DMS114 treated with DMSO at 0.1 percent for 48 hours (cell line): ENCODE data around the gene SLC39A11.
"Not testable (repeated sequence)": the region's sequence is repeated elsewhere in the genome, so short reads cannot be mapped to it uniquely, and the experiment has no call there.

Experiments
- DNase-seq: peaks from one replicate; lab custom pipeline; 2025; ENCODE audit not compliant: unreplicated experiment; lab: John Stamatoyannopoulos, UW

The SLC39A11 gene

DNA sequence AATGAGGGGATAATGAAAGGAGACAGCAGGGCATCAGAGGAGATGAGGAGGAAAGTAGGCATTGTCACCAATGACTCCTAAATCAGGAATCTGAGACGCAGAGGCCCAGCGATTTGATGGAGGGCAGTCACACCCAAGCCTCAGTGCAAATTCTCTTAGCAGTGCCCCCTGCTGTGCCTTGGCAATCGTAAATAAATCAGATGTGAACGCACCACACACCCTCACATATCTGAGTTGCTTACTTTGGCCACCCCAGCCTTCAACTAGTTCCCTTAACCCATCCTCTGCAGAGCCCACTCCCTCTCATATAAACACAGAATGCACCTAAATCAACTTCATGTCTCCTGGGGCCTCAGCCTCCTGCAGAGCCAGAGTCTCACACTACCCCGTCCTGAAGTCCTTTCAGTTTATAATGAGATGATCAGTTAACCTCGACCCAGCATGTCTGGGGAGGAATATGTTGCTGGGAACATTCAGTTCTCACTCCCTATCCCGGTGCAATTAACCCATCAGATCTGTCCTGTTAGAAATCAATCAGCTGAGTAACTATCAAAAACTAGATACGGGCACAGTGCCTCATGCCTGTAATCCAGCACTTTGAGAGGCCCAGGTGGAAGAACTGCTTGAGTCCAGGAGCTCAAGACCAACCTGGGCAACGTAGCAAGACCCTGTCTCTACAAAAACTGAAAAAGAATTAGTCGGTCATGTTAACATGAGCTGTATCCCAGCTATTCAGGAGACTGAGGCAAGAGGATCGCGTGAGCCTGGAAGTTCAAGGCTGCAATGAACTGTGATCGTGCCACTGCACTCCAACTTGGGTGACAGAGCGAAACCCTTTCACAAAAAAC lies 78.4 kb downstream of the SLC39A11 start:
- DNase-seq, result no peak

DNA sequence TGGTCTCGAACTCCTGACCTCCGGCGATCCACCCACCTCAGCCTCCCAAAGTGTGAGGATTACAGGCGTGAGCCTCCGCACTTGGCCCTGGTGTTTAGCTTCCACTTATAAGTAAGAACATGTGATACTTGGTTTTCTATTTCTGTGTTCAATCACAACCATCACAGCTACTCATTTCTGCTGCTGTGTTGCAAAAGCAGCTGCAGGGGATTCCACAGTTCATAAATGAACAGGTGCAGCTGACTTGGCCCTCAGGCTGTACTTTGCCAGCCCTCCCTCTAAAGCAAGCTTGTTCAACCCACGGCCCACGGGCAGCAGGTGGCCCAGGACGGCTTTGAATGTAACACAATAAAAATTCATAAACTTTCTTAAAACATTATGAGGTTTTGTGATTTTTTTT lies 79.2 kb downstream of the SLC39A11 start:
- DNase-seq, result no peak

DNA sequence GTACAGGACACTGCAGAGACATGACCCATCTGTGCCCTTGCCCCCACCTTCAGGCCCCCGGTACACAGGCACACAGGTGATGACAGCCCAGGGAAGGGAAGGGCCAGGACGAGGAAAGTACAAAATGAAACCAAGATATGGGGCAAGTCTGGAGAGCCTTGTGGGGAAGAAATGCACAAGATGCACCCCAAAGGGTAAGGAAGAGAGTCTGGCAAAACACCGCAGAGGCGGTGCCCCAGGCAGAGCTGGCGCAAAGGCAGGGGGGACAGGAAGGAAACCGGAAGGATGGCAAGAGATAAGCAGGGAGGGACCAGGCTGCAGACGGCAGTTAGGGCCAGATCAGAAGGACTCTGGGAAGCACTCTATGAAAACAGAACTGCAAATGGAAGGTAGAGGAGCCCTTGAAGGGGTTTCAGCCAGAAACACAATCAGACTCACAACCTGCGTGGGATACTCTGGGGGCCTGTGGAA lies 81.4 kb downstream of the SLC39A11 start:
- no peak for DNase-seq

DNA sequence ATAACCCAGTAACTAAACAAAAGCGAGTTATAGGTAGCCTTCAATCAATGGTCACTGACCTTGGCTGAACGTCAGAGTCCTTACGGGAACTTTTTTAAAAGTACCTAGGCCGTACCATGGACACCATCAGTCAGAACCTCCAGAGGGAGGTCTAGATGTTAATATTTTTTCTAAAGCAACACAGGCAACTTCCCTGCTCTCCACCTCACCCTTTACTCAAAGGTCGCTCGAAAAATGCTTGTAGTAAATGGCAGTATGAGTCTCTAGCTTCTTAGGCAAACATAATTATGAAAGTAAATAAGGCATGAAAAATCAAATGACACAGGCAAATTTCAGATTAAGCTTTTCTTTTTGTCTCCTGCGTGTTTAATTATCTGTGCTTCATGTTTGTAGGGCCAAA lies 82.1 kb downstream of the SLC39A11 start:
- DNase-seq, result no peak

DNA sequence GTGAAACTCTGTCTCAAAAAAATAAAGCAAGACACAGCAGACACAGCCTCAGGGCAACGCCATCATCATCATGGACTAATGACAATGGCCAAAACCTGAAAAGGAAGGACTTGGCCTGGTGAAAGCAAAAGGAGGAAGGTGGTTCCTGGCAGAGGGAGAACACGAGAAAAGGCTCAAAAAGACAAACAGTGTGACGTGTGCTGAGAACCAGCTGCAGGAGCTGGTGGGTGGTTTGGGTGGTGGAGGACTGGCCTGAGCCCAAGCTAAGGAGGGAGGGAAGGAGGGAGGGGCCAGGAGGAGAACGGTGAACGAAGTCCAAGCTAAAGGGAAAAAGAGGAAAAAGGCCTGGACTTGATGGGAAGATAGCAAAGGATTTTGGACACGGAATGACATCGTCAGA lies 85.1 kb downstream of the SLC39A11 start:
- no peak for DNase-seq

DNA sequence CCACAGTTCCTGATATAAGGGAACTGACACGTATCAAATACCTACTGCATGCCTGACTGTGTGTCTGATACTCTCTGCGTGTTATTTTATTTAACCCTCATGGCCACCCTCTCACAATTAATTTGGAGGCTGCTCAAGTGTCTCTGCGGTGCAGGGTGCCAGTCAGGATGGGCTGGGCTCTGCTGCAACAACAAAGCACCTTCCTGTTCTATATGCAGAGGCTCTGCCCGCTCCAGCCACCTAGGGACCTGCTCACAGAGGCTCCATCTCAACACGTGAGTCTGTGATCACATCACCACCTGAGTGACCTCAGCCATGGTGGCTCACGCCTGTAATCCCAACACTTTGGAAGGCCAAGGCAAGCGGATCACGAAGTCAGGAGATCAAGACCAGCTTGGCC lies 87.1 kb downstream of the SLC39A11 start:
- no peak for DNase-seq

DNA sequence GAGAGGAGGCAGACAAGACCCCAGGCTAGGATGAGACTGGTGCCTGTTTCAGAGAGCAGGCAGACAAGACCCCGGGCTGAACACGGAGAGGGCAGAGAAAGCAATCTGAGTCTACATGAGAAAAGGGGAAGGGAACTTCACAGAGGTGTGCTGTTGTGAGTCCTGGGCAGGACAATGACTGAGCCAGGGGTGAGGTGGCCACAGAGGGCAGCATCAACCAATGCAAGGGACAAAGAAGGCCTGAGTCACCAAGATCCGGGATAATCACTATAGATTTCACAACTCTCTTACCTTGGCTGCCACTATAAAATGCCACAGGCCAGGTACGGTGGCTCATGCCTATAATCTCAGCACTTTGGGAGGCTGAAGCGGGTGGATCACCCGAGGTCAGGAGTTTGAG lies 89.0 kb downstream of the SLC39A11 start:
- no peak for DNase-seq

DNA sequence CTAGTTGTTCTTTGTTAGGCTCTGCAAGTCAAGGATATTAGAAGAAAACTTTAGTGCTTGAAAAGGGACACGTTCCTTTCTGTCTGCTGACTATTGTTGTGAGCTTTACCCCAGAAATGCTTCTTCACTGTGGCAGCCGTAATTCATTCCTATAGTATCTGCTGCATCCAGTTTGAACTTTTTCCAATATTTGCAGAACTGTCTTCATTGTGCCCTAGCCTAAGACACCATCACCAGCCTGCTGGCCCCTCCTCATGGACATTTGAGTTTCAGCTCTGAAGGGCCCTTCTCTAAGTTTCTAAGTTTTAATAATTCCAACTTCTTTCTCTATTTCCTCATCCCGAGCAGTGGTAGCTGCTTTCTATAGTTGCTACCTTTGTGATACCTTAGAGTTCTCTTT lies 91.7 kb downstream of the SLC39A11 start:
- no peak for DNase-seq

DNA sequence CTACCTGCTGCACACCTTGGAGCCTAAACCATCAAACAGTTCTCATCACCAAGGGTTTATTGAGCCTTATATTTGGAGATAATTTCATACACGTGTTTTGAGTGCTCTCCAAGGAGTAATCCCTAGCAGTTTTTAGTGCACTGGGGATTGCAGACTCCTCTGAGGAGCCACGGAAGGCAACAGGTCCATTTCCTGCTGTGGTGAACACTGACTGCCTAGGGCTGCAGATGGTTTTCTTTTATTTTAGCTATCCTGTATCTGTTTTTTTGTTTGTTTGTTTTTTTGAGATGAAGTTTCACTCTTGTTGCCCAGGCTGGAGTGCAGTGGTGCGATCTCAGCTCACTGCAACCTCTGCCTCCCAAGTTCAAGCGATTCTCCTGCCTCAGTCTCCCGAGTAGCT lies 93.0 kb downstream of the SLC39A11 start:
- not testable (repeated sequence) for DNase-seq

DNA sequence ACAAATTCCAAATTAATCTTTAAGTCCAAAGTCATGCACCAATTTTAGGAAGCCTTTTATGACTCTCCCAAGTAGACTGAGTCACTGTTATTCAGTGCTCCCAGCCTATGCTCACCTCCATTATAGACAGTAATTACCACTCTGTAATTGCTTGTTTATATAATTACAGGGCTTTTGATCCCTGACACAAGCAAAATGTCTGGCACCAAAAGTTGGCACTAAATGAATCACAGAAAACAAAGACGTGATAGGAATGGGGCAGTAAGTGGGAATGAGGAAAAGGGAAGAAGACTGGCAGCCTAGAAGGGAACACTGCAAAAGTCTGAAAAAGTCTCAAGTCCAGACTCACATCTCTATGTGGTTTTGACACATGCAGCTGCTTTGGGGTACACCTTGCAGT lies 94.1 kb downstream of the SLC39A11 start:
- no peak for DNase-seq

DNA sequence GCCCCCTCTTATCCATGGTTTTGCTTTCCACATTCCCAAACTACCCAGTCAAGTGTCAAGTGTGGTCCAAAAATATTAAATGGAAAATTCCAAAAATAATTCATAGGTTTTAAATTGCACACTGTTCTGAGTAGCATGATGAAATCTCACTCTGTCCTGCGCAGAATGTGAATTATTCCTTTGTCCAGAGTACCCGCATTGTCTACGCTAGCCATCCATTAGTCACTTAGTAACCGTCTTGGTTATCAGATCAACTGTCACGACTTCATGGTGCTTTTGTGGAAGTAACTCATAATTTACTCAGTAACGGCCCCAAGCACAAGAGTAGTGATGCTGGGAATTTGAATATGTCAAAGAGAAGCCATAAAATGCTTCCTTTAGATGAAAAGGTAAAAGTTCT lies 94.9 kb downstream of the SLC39A11 start:
- no peak for DNase-seq

DNA sequence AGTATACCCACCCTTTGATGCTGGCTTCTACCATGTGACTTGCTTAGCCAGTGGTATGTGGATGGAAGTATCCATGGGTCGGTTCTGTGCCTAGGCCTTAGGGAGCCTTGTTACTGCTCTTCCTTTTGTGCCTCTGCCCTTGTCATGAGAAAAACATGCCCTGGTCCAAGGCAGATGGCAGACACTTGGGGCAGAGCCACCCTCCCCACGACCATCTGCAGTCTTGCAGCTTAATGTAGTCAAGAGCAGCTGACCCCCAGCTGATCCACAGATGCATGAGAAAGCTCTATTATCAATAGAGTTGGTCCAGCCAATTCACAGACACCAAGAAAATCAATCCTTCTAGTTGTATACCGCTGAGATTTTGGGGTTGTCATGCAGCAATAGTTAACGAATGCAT lies 95.7 kb downstream of the SLC39A11 start:
- DNase-seq, result no peak

DNA sequence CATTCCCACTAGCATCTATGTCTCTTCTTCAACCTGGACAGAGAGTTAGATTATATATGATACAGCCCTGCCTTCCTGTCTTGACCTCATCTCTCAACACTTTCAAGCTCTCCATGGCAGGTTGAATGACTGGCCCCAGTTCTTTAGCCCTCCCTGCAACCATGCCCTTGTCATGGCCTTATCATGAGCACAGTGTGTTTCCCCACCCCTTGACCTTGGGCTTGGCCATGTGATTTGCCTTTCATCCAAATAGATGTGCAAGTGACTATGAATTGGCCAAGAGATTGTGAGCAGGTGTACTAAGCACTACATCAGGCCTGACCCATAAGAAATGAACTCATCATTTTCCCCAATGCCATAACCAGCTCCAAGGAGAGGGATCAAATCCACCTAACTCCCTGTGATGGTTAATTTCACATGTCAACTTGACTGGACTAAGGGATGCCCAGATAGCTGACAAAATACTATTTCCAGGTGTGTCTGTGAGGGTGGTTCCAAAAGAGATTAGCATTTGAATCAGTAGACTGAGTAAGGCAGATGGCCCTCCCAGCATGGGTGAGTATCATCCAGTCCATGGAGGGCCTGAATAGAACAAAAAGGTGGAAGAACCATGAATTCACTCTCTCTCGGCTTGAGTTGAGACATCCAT lies 97.4 kb downstream of the SLC39A11 start:
- DNase-seq, result no peak

DNA sequence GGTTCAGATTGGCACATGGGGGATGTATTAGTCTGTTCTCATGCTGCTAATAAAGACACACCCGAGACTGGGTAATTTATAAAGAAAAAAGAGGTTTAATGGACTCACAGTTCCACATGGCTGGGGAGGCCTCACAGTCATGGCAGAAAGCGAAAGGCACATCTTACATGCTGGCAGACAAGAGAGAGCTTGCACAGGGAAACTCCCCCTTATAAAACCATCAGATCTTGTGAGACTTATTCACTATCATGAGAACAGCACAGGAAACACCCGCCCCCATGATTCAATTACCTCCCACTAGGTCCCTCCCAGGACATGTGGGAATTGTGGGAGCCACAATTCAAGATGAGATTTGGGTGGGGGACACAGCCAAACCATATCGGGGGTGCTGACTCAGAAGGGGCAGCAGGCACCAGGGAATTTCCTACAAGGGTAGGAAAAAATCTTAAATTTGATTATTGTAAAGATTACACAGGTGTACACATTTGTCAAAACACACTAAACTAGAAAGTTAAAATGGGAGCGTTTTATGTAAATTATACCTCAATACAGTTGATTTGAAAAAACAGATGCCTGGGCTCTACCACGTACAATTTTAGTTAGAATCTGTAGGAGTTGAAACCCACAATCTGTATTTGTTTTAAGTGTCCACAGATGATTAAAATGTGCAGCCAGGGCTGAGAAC lies 99.6 kb downstream of the SLC39A11 start:
- DNase-seq, result not testable (repeated sequence)

DNA sequence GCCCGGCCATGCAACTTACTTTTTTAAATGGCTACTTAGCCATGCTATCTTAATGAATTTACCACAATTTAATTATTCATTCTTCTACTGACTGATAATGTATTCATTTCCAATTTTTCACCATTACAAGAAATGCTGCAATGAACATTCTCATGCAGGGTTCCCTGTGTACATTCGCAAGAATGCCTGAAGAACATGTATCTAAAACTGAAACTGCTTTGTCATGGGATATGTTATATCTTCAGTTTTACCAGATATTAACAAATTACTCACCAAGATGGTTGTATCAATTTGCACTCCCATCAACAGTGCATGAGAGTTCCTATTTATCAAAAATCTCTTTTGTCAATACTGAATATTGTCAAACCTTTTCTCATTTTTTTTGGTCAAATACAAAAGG lies 100.8 kb downstream of the SLC39A11 start:
- DNase-seq, result no peak

DNA sequence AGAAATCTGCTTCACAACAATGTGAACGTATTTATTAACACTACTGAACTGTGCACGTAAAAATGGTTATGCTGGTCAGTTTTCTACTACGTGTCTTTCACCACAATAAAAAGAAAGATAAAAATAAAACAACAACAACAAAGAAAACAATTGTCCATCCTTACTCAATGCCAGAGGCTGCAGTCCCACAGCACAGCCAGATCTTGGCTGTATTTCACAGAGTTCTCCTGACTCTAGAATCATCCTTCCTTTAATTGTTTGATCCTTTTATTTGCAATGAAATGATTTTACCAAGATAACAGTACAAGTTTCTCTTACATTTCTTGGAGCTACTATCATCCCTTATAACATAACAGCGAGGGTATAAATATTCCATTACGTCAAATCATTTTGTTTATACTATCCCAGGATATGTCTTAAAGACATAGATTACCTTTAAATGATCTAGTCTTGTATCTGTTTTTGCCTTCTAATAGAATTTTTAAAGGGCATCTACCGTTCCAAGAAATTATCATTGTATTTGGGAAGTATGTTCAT lies 103.3 kb downstream of the SLC39A11 start:
- DNase-seq, result no peak

DNA sequence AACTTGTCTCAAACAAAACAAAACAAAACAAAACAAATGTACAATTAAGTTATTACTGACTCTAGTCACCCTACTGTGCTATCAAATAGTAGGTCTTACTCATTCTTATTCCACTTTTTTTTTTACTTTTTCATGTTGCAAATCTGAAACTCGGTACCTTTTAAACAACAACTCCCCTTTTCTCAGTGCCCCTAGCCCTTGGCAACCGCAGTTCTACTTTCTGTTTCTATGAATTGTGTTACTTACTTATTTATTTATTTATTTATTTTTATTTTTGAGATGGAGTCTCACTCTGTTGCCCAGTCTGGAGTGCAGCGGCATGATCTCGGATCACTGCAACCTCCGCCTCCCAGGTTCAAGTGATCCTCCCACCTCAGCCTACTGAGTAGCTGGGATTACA lies 104.0 kb downstream of the SLC39A11 start:
- DNase-seq, result no peak

DNA sequence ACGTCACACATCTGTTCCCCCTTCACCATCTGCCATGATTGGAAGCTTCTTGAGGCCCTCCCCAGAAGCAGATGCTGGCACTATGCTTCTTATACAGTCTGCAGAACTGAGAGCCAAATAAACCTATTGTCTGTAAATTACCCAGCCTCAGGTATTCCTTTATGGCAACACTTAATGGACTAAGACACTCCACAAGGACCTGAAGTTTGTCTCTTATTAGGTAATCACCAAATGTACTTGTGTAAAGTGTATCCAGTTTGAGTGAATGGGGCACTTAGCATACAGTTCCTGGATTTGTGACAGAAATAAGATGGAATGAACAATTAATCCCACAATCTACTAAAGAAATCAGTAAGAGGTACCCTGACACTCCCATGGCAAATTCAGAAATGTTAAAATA lies 105.3 kb downstream of the SLC39A11 start:
- DNase-seq, result no peak

DNA sequence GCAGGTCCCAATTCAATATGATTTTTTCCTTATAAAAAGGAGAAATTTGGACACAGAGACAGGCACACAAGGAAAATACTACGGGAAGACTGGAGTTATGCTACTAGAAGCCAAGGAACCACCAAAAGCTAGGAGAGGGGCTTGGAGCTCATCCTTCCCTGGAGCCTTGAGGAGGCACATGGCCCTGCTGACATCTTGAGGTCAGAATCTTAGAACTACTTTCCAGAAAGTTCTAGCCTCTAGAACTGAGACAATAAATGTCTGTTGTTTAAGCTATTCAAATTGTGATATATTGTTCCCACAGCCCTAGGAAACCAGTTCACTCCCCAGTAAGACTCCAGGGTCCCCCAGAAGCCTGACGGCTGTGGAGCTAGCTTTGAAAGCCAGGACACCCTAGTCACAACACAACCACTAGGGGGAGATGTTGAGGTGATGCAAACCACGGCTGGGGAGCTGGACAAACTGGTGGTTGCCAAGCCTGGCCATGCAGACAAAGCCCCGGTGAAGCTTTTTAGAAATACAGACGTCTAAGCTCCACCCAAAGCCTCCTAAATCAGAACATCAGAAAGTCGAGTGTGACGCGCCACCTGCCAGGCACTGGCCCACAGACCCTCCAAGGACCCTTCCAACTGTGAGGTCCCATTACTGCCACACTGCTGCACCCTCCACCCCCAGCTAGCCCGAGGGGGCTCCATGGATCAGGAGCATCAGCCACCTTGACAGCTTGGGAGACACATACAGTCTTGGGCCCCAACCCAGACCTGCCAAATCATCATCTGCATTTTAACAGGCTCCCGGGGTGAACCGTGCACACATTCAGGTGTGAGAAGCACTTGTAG lies 106.4 kb downstream of the SLC39A11 start:
- no peak for DNase-seq

DNA sequence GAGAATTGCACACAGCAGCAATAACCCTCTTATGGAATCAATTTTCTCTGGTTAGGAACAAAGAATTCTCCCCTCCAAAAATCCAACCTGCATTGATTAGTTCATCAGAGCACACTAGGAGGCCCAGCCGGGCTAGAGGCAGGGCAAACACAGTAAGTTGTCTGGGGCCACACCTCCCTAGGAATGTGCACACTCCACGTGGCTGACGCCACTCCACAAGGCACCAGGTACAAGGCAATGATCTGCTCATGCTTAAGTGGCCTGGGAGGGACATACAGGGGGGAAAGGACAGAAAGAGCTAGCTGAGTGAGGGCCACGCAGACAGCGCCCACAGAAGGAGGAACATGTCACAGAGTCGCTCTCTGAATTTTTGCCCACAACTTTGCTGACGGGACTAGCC lies 107.6 kb downstream of the SLC39A11 start:
- no peak for DNase-seq
